Bronchial epithelial cell (primary cell): Measurements from ENCODE around the gene AIP. TPM values are rescaled to one million over a fixed set of nuclear protein-coding genes. Genes with fewer than 3 reads are reported as not detected.
"Not testable (repeated sequence)": the region's sequence is repeated elsewhere in the genome, so short reads cannot be mapped to it uniquely, and the experiment has no call there.

Experiments used
- DNase-seq: peaks from one replicate; pipeline ENCODE4 v3.0.0-alpha.2; 2010; ENCODE audit warnings: low read depth
- FAIRE-seq: peaks from 2 replicates; lab custom pipeline; 2011; peaks lifted over from hg19 to GRCh38; lab: Jason Lieb, UNC
- H3K27me3 ChIP-seq: 2 replicates; pipeline ENCODE4 v1.5.1; 2011; ENCODE audit warnings: low read length; ENCODE audit not compliant: control insufficient read depth, insufficient read depth
- H3K36me3 ChIP-seq: 2 replicates; pipeline ENCODE4 v1.5.1; 2011; ENCODE audit warnings: low read length; ENCODE audit not compliant: control insufficient read depth, insufficient read depth
- H3K4me3 ChIP-seq: 2 replicates; pipeline ENCODE4 v1.5.1; 2011; ENCODE audit warnings: mild to moderate bottlenecking, low read depth, low read length, control low read depth
- total RNA-seq: library from RNA; depleted of rRNA; stranded (reverse); fragments of >200 nt; gene quantifications from 2 replicates; pipeline ENCODE4 v1.2.1, GENCODE V29; 2014
- TF ChIP-seq, protein P1 (sequence below): IDR thresholded peaks from 2 replicates; pipeline ENCODE4 v1.5.1; 2011; ENCODE audit warnings: mild to moderate bottlenecking, moderate library complexity, low read length, control low read depth, inconsistent platforms; ENCODE audit not compliant: insufficient read depth, severe bottlenecking

Gene AIP
- total RNA-seq, 1 donor from 2014 or later, result 85.3 TPM

DNA sequence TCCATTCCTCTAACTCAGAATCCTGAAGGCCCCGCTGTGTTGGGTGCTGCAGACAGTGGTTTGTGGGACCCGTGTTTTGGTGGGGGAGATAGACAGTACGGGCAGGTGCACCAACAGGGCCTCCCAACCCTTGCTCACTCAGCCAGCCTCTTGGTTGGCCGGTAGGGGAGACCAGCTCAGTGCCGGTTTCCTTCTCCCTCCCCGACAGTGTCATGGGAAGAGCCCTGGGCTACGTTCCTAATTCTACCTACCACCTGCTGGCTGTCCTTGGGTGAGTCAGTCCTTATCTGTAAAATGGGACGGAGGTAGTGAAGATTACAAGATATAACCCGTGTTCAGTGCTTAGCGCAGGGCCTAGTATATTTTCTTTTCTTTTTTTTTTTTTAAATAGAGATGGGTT is 19.6 kb upstream of the AIP start:
- TF ChIP-seq, protein P1, sequence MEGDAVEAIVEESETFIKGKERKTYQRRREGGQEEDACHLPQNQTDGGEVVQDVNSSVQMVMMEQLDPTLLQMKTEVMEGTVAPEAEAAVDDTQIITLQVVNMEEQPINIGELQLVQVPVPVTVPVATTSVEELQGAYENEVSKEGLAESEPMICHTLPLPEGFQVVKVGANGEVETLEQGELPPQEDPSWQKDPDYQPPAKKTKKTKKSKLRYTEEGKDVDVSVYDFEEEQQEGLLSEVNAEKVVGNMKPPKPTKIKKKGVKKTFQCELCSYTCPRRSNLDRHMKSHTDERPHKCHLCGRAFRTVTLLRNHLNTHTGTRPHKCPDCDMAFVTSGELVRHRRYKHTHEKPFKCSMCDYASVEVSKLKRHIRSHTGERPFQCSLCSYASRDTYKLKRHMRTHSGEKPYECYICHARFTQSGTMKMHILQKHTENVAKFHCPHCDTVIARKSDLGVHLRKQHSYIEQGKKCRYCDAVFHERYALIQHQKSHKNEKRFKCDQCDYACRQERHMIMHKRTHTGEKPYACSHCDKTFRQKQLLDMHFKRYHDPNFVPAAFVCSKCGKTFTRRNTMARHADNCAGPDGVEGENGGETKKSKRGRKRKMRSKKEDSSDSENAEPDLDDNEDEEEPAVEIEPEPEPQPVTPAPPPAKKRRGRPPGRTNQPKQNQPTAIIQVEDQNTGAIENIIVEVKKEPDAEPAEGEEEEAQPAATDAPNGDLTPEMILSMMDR, result no peak
- Histone ChIP-seq H3K36me3 (peaks cover 7% of the 10 kb centered on the region), H3K4me3 (no peak overlapping the region), H3K27me3 (no peaks in the 10 kb centered on the region)
- no peak for DNase-seq
- no peak for FAIRE-seq

DNA sequence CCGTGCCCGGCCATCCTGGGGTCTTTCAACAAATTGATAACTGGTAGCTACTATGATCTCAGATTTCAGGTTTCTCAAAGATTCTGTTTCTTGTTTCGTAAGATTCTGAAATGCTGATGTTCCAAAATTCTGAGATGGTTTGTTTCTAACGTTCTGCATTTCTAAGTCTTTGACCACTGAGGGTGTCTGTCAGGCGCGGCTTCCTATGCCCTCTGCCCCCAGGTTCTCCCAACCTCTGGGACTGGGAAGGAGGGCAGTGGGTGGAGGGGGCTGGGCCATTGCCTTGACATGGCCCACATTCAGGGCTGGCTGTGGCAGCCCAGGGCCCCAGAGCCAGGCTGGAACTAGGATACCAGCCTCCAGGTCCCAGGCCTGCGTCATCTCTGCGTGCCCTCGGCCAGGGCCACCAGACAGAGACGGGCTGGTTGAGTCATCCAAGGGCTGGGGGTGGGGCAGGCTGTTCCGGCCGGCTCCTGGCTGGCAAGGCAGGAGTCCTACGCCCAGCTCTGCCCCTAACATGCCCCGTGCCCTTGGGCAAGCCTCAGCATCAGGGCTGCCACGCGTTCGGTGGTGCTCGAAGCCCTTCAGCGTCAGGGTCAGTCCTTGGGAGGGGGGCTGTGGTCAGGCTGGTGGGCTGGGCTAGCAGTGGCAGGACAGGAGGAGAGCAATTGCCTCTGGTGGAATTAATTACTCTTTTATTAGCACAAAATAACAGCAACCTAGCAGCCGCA is 19.0 kb upstream of the AIP start:
- Histone ChIP-seq H3K4me3 (no peak overlapping the region), H3K27me3 (no peaks in the 10 kb centered on the region), H3K36me3 (peaks cover 7% of the 10 kb centered on the region)
- FAIRE-seq (no peak), DNase-seq (peak; percentile 60)
- TF ChIP-seq, protein P1, result no peak

DNA sequence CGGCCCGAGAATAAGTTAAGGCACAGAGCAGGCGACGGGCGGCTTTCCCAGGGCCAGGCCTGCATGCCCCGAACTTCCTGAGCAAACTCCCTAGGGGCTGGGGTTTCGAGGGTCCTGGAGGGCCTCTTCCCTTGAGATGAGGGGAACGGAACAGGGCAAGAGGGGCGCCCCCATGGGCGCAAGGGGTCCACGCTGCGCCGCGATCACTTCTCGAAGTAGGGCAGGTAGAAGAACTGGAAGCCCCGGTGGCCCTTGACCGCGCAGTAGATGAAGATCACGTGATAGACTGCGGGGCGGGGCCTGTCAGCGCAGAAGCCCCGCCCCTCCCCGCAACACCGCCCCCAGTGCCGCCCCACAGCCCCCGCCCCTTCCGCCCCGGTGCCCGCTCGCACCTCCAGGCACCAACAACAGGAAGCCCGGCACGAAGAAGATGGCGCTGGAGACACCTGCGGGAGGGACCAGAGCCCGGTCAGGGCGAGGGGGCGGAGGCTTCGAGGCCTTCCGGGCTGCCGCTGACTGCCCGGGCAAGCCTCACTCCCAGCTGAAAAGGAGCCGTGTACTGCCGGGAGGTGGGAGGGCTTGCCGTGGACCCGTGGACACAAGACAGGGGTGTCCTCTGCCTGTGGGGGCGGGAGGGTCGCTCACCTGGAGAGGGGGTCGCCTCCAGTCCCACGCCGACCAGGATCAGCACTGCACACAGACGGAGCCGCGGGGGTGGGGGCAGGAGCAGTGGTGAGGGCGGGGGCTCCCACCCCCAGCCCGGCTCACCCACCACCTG is 18.2 kb upstream of the AIP start:
- TF ChIP-seq, protein P1, result no peak
- FAIRE-seq (no peak), DNase-seq (peak; percentile 83)
- Histone ChIP-seq H3K36me3 (peaks cover 7% of the 10 kb centered on the region), H3K4me3 (peak overlapping the region; percentile 62), H3K27me3 (no peaks in the 10 kb centered on the region)

DNA sequence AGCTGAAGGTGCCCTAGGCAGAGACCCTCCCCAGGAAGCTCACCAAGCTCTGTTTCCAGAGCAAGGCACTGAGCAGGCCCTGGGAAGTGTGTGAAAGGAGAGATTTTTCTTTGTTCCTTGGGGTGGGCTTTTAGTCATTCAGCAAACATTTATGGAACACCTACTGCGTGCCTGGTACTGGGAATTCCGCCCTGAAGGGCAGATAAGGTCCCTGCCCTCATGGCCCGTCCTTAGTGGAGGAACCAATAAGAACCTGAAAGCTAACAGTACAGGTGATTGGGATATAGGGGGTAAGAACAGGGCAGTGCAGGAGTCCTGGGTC is 17.7 kb upstream of the AIP start:
- no peak for FAIRE-seq
- peak; percentile 48 for DNase-seq
- peaks cover 7% of the 10 kb centered on the region for H3K36me3 ChIP-seq
- peak overlapping the region; percentile 62 for H3K4me3 ChIP-seq
- TF ChIP-seq, protein P1, result no peak
- no peaks in the 10 kb centered on the region for H3K27me3 ChIP-seq

GRCh38 chr11:67465530-67465929 is 17.3 kb upstream of the AIP start:
- H3K4me3 ChIP-seq, result peak overlapping the region; percentile 62
- peak; percentile 50 for DNase-seq
- not testable (repeated sequence) for H3K36me3 ChIP-seq, H3K27me3 ChIP-seq, FAIRE-seq

DNA sequence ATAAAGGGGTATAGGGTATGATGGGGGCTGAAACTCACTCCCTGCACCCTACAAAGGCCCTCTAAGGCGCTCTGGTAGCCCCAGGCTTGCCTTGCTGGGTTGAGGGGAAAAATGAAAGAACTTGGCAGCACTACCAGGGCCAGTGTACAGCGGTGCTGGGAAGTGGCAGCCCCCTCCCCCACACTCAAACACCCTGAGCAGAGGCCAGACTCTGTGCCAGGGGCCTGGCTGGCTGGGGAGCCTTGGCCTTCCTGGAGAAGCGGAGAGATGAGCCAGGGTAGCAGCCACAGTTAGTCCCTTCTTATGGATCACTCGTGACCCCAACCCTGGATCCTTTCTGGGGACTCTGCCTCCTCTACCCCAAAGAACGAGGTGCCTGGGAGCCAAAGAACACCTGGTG is 16.5 kb upstream of the AIP start:
- peaks cover 7% of the 10 kb centered on the region for H3K36me3 ChIP-seq
- H3K27me3 ChIP-seq, result no peaks in the 10 kb centered on the region
- H3K4me3 ChIP-seq, result no peak overlapping the region
- DNase-seq, result no peak
- FAIRE-seq, result no peak
- TF ChIP-seq, protein P1, result no peak
